K562 treated with DMSO at 1 percent for 4 hours (cell line): ENCODE results near the gene HRCT1. TPM values are rescaled to one million over a fixed set of nuclear protein-coding genes. Genes with fewer than 3 reads are reported as not detected.

Source experiments
- total RNA-seq: library from RNA; unstranded; fragments of 300-600 nt; gene quantifications from 2 replicates; pipeline ENCODE4 v1.2.3, GENCODE V29; 2022; ENCODE audit not compliant: insufficient read depth

The HRCT1 gene
- not detected in 2 replicates for total RNA-seq

GRCh38 chr9:35905912-35906679 lies at the start of gene HRCT1:
TSS of gene HRCT1 (plus strand) at chr9:35906202. CDS start at chr9:35906288, 86 bp downstream.

GRCh38 chr9:35870351-35870923 lies 35.6 kb upstream of the HRCT1 start, which contains the start of gene OR13J1:
TSS of gene OR13J1 (minus strand) at chr9:35870401. CDS start at chr9:35870401, 0 bp downstream.

GRCh38 chr9:35909274-35909673 lies 3.3 kb downstream of the HRCT1 start, which contains the start of gene SPAAR:
TSS of gene SPAAR (plus strand) at chr9:35909490. CDS start at chr9:35910464, 974 bp downstream.

Other genes starting within 250 kb of the HRCT1 start
- gene RMRP, start 248.2 kb upstream of the HRCT1 start, total RNA-seq, result not detected in 2 replicates
- 13.5 and 16.9 TPM in 2 replicates for gene CCDC107, start 247.9 kb upstream of the HRCT1 start, total RNA-seq
- 6.1 and 7.2 TPM in 2 replicates for gene ARHGEF39, start 241.0 kb upstream of the HRCT1 start, total RNA-seq
- not detected in 2 replicates for gene CA9, start 232.3 kb upstream of the HRCT1 start, total RNA-seq
- 1.9 and 2.2 TPM in 2 replicates for gene TPM2, start 216.3 kb upstream of the HRCT1 start, total RNA-seq
- gene TLN1, start 174.0 kb upstream of the HRCT1 start, total RNA-seq, result 168 and 169 TPM in 2 replicates
- 20.5 and 28.7 TPM in 2 replicates for gene CREB3, start 173.5 kb upstream of the HRCT1 start, total RNA-seq
- gene GBA2, start 157.0 kb upstream of the HRCT1 start, total RNA-seq, result 41.2 and 50.0 TPM in 2 replicates
- 5.8 and 6.1 TPM in 2 replicates for gene RGP1, start 156.9 kb upstream of the HRCT1 start, total RNA-seq
- gene MSMP, start 151.9 kb upstream of the HRCT1 start, total RNA-seq, result not detected in 2 replicates
- gene NPR2, start 114.6 kb upstream of the HRCT1 start, total RNA-seq, result 2.5 and 6.6 TPM in 2 replicates
- not detected in 2 replicates for gene SPAG8, start 93.9 kb upstream of the HRCT1 start, total RNA-seq
- gene HINT2, start 91.2 kb upstream of the HRCT1 start, total RNA-seq, result 50.0 and 72.5 TPM in 2 replicates
- gene FAM221B, start 77.5 kb upstream of the HRCT1 start, total RNA-seq, result not detected in 2 replicates
- gene TMEM8B, start 77.0 kb upstream of the HRCT1 start, total RNA-seq, result 1.1 and 1.8 TPM in 2 replicates
- gene OR13J1, start 35.8 kb upstream of the HRCT1 start, total RNA-seq, result not detected in 2 replicates
- gene SPAAR, start 3.3 kb downstream of the HRCT1 start, total RNA-seq, result not detected in 2 replicates
- not detected in 2 replicates for gene OR2S2, start 52.0 kb downstream of the HRCT1 start, total RNA-seq
- gene RECK, start 130.7 kb downstream of the HRCT1 start, total RNA-seq, result not detected in 2 replicates
- gene GLIPR2, start 230.5 kb downstream of the HRCT1 start, total RNA-seq, result 2.3 and 3.8 TPM in 2 replicates